GM21723 (cell line): Measurements from ENCODE around the gene CUL5.

Experiments
- ATAC-seq: cut with Tn5 transposase; IDR thresholded peaks from one replicate; pipeline ENCODE4 v1.9.1; 2021; ENCODE audit warnings: mild to moderate bottlenecking, moderate library complexity; ENCODE audit not compliant: unreplicated experiment

The CUL5 gene

GRCh38 chr11:108008656-108009496 is at the start of gene CUL5:
Gene CUL5 (plus strand): TSS chr11:108008898. CDS start chr11:108009349, 451 bp downstream.
- peak; percentile 87 for ATAC-seq

- no peak for ATAC-seq
Measured at GRCh38 chr11:107961480-107961879, 47.2 kb upstream of the CUL5 start.

GRCh38 chr11:107962181-107962580 is 46.5 kb upstream of the CUL5 start:
- no peak for ATAC-seq

GRCh38 chr11:107963091-107963490 is 45.6 kb upstream of the CUL5 start:
- no peak for ATAC-seq

GRCh38 chr11:107969219-107969618 is 39.5 kb upstream of the CUL5 start:
- no peak for ATAC-seq

GRCh38 chr11:107970049-107970448 is 38.6 kb upstream of the CUL5 start:
- ATAC-seq: no peak

GRCh38 chr11:107973641-107974040 is 35.1 kb upstream of the CUL5 start:
- no peak for ATAC-seq

- no peak for ATAC-seq
Measured at GRCh38 chr11:107988397-107989158, 20.1 kb upstream of the CUL5 start.

- no peak for ATAC-seq
Measured at GRCh38 chr11:107991868-107992414, 16.8 kb upstream of the CUL5 start.

GRCh38 chr11:107996006-107996776 is 12.5 kb upstream of the CUL5 start:
- ATAC-seq: no peak

- ATAC-seq: no peak
Measured at GRCh38 chr11:107998761-107999160, 9.9 kb upstream of the CUL5 start.

- ATAC-seq: peak; percentile 93
Measured at GRCh38 chr11:107999759-108000455, 8.8 kb upstream of the CUL5 start.

GRCh38 chr11:108002476-108002875 is 6.2 kb upstream of the CUL5 start:
- ATAC-seq: no peak

GRCh38 chr11:108003623-108004022 is 5.1 kb upstream of the CUL5 start:
- ATAC-seq: no peak

- ATAC-seq: no peak
Measured at GRCh38 chr11:108007819-108008218, 879 bp upstream of the CUL5 start.

- ATAC-seq: peak; percentile 25
Measured at GRCh38 chr11:108009497-108010370, 1.0 kb downstream of the CUL5 start.

- no peak for ATAC-seq
Measured at GRCh38 chr11:108012139-108012725, 3.5 kb downstream of the CUL5 start.

GRCh38 chr11:108016647-108017046 is 7.9 kb downstream of the CUL5 start:
- no peak for ATAC-seq

- ATAC-seq: no peak
Measured at GRCh38 chr11:108018708-108019107, 10.0 kb downstream of the CUL5 start.
